ENCODE results near the gene PPM1E.

PPM1E gene

DNA sequence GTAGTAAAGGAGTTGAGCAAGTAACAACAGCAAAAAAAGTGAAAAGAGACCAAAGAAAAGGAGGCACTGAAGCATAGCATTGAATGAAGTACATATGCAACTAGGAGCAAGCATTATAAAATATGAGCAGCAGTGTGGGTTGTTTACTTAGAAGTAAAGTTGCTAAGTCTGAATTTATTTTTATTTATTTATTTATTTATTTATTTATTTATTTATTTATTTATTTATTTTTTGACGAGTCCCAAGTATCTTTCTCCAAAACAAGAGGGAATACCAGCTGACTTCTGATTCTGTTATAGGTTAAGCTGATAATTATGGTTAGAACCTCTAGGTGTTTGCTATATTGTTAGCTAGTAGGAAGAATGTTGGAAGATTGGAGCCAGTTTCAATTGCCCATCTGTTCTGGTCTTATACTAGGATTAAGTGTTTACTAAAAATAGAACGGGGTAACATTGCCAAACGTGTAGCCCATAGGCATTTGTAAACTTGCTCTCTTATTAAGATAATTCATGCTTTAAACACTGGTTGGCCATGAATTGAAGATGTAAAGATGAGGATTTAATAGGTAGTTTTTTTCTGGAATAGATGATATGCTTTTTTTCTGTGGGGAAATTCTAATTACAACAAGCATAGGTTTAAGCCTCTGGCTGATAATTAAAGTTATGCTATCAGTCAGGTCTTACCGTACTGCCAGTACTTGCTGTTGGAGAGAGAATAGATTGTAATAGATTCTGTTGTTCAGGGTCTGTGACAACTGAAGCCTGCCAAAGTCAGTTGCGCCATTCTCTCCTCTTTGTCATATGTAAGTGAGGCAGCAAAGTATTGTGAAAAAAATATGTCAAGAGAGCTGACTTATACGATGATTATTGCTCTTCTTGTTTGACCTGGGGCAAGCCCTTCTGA lies 66.7 kb downstream of the PPM1E start:
- TF ChIP-seq, protein P1, sequence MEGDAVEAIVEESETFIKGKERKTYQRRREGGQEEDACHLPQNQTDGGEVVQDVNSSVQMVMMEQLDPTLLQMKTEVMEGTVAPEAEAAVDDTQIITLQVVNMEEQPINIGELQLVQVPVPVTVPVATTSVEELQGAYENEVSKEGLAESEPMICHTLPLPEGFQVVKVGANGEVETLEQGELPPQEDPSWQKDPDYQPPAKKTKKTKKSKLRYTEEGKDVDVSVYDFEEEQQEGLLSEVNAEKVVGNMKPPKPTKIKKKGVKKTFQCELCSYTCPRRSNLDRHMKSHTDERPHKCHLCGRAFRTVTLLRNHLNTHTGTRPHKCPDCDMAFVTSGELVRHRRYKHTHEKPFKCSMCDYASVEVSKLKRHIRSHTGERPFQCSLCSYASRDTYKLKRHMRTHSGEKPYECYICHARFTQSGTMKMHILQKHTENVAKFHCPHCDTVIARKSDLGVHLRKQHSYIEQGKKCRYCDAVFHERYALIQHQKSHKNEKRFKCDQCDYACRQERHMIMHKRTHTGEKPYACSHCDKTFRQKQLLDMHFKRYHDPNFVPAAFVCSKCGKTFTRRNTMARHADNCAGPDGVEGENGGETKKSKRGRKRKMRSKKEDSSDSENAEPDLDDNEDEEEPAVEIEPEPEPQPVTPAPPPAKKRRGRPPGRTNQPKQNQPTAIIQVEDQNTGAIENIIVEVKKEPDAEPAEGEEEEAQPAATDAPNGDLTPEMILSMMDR (IDR thresholded peaks at IDR 0.05; ENCODE audit: low read depth, low read length): no peak
- DNase-seq: peak; percentile 16
- H3K36me3 ChIP-seq: no peaks in the 10 kb centered on the region
- H3K4me1 ChIP-seq: peaks cover 2% of the 10 kb centered on the region; the same call in 1 of the 2 replicates
- no peak overlapping the region for H3K4me3 ChIP-seq (ENCODE audit: low read depth, low read length)
- no peaks in the 10 kb centered on the region for H3K9me3 ChIP-seq
- no peaks in the 10 kb centered on the region for H3K27me3 ChIP-seq

DNA sequence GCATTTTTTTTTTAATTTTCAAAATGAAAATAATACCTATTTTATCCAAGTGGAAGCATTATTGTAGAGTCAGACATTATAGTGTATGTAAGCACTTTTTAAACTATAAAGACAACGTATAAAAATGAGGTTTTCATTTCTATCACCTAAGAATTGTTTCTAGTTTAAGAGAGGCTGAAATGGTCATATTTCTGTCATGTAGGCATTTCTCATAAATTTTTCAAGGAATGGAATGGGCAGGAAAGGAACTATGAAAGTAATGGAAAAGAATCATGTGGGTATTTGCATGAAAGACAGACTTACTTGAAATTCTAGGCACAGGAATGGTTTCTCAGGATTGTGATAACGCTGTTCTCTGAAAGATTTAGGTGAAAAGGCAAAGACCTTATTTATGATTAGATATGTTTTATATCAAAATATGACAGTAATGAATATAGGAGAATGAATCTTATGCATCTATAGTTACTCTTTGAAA lies 67.4 kb downstream of the PPM1E start:
- no peaks in the 10 kb centered on the region for H3K9me3 ChIP-seq
- no peak for DNase-seq
- no peaks in the 10 kb centered on the region for H3K27me3 ChIP-seq
- TF ChIP-seq, protein P1 (IDR thresholded peaks at IDR 0.05; ENCODE audit: low read depth, low read length): no peak
- H3K4me1 ChIP-seq: peaks cover 2% of the 10 kb centered on the region; the same call in 1 of the 2 replicates
- no peak overlapping the region for H3K4me3 ChIP-seq (ENCODE audit: low read depth, low read length)
- H3K36me3 ChIP-seq: no peaks in the 10 kb centered on the region

DNA sequence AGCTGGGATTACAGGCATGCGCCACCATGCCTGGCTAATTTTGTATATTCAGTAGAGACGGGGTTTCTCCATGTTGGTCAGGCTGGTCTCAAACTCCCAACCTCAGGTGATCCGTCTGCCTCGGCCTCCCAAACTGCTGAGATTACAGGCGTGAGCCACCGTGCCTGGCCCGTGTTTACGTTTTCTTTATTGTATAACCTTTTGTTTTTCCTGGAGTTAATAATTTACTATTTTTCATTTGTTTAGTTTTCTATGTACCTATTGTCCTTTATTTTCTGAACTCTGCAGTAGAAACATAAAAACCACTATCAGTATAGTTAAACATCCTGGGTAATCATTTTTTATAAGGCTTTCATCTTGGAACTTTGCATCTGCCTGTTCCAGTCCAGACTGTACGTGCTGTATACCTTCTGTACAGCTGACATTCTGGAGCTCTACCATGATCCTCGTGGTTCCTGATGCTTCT lies 73.6 kb downstream of the PPM1E start:
- no peaks in the 10 kb centered on the region for H3K9me3 ChIP-seq
- H3K4me1 ChIP-seq: no peaks in the 10 kb centered on the region; the same call in 1 of the 2 replicates
- no peaks in the 10 kb centered on the region for H3K27me3 ChIP-seq
- H3K4me3 ChIP-seq (ENCODE audit: low read depth, low read length): no peak overlapping the region
- no peak for DNase-seq
- TF ChIP-seq, protein P1 (IDR thresholded peaks at IDR 0.05; ENCODE audit: low read depth, low read length): no peak
- no peaks in the 10 kb centered on the region for H3K36me3 ChIP-seq

DNA sequence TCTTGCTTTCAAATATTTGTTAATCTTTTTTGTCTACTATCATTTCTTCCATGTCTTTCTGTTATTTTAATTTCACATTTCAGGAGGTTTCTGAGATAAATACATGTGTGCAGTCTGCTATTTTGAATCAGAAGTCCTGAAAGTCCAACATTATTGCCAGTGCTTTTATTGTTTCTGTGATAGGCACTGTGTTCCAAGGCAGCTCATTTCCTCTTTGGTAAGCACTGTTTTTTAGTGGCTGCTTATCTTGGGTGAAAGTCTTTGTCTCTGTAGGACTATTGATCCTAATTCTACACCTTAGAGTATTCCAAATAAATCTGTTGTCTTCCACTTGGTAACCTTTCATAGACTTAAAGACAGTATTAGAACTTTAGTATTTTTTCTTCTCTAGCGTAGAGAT lies 76.1 kb downstream of the PPM1E start:
- DNase-seq: no peak
- H3K4me1 ChIP-seq: no peaks in the 10 kb centered on the region; the same call in 1 of the 2 replicates

DNA sequence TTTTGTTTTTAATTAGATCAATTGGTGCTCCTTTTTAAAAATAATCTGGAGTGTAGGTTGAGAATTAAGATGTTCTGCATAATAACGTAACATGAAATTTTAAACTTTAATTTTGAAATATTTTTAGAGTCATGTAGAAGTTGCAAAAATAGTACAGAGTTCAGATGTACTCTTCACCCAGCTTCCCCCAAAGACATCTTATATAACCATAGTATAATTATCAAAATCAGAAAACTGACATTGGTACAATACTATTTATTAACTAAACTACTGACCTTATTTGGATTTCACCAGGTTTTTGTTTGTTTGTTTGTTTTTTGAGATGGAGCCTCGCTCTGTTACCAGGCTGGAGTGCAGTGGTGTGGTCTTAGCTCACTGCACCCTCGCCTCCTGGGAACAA lies 76.9 kb downstream of the PPM1E start:
- Histone ChIP-seq H3K9me3 (no peaks in the 10 kb centered on the region), H3K27me3 (no peaks in the 10 kb centered on the region), H3K36me3 (no peaks in the 10 kb centered on the region), H3K4me3 (ENCODE audit: low read depth, low read length) (no peak overlapping the region), H3K4me1 (no peaks in the 10 kb centered on the region)
- DNase-seq: no peak
- TF ChIP-seq, protein P1 (IDR thresholded peaks at IDR 0.05; ENCODE audit: low read depth, low read length): no peak

More for the DNA sequence above, 76.1 kb downstream of the PPM1E start:
- no peaks in the 10 kb centered on the region for H3K36me3 ChIP-seq
- no peak overlapping the region for H3K4me3 ChIP-seq (ENCODE audit: low read depth, low read length)
- TF ChIP-seq, protein P1 (IDR thresholded peaks at IDR 0.05; ENCODE audit: low read depth, low read length): no peak
- H3K27me3 ChIP-seq: no peaks in the 10 kb centered on the region
- H3K9me3 ChIP-seq: no peaks in the 10 kb centered on the region

DNA sequence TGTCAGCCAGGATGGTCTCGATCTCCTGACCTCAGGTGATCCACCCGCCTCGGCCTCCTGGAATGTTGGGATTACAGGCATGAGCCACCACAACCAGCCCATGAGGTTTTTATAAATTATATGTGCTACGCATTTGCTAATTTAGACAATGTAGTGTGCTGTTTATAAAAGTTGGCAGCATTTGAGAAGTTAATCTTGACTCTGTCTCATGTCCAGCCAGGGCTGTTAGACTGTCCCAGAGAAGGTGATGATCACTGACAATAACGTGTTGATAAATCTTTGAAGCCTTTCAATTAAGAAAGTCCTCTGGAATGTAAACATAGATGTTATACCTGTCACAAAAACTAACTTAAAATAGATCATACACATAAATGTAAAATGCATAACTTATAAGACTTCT lies 82.0 kb downstream of the PPM1E start:
- Histone ChIP-seq H3K4me3 (ENCODE audit: low read depth, low read length) (no peak overlapping the region), H3K27me3 (no peaks in the 10 kb centered on the region), H3K4me1 (no peaks in the 10 kb centered on the region; the same call in 1 of the 2 replicates), H3K36me3 (no peaks in the 10 kb centered on the region), H3K9me3 (no peaks in the 10 kb centered on the region)
- TF ChIP-seq, protein P1 (IDR thresholded peaks at IDR 0.05; ENCODE audit: low read depth, low read length): no peak
- no peak for DNase-seq

Measured in BE2C (cell line).